ENCODE data around the gene CLDN5. TPM values are rescaled to one million over a fixed set of nuclear protein-coding genes. Genes with fewer than 3 reads are reported as not detected.

CLDN5 gene
- total and polyA plus RNA-seq, 2 of the 8 experiments (the other 6 are each of a cell fraction or from before 2014, with no cell fraction given): 1.2 to 1.6 TPM

DNA sequence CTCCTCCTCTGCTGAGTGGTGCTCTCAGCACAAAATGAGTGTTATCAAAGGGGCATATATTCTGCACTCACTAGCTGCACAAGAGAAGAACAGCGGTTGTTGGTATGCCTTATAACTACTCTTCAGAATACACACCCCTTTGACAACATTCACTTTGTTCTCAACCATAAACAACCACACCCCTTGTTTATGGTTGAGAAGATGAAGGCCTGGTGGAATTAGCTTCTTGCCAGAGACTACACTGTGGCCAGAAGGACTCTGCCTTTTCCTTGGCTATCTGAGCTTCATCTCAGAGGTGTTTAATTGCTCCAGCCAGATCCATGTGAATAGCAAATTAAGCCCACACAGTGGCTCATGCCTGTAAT, 45.0 kb upstream of the CLDN5 start:
- no peak overlapping the region for H2AFZ ChIP-seq (ENCODE audit: low read length)
- peaks cover 7% of the 10 kb centered on the region; the same call in 1 of the 2 replicates for H3K23me2 ChIP-seq (ENCODE audit: low read depth, low read length)
- H2BK15ac ChIP-seq (ENCODE audit: low read length): no peak overlapping the region
- H3K4me3 ChIP-seq (ENCODE audit: extremely low read depth in 1 of 4, insufficient read depth in 2 of 4, low read depth in 3 of 4, low read length in 4 of 4): no peak overlapping the region
- H3K27me3 ChIP-seq (replicated peaks in 1 of 4; ENCODE audit: control insufficient read depth in 3 of 4, extremely low read depth in 1 of 4, insufficient read depth in 3 of 4, low read length in 3 of 4): no peaks in the 10 kb centered on the region; a peak in 2 of 7 replicates
- DNase-seq (ENCODE audit: low read depth in 1 of 2, low spot score in 2 of 2) (no peak), FAIRE-seq (no peak)
- no peak overlapping the region for H3K56ac ChIP-seq (replicated peaks; ENCODE audit: insufficient read length, low read depth, low read length)
- ChIA-PET POLR2A (ENCODE audit: partially characterized antibody) (interaction anchor here (1.1 to 1.2 kb wide), 2 partner anchors 22 to 90 kb away, joined by 3 read pairs; partner anchors contain the start of genes CDC45 and UFD1), CTCF (ENCODE audit: partially characterized antibody) (interaction anchor here (1.0 to 2.6 kb wide), 5 partner anchors 10 to 63 kb away, joined by 3 to 14 read pairs (median 6); no protein-coding TSS in a partner anchor)
- H4K8ac ChIP-seq (ENCODE audit: extremely low read depth, insufficient read depth, low read length): no peak overlapping the region; the same call in 1 of the 2 replicates
- H3K14ac ChIP-seq (ENCODE audit: insufficient read length): no peak overlapping the region
- H2BK20ac ChIP-seq (ENCODE audit: low read length): no peak overlapping the region
- no peak overlapping the region for H2AK5ac ChIP-seq (ENCODE audit: low read depth, low read length)
- H4K5ac ChIP-seq (ENCODE audit: insufficient read length, low read depth, low read length): no peak overlapping the region
- H2BK5ac ChIP-seq (ENCODE audit: low read depth, low read length): no peak overlapping the region
- no peak overlapping the region for H2BK12ac ChIP-seq (ENCODE audit: low read depth, low read length)
- H3K9ac ChIP-seq (replicated peaks in 1 of 4; ENCODE audit: extremely low read depth in 1 of 4, low read depth in 3 of 4, low read length in 3 of 4): no peak overlapping the region
- no peaks in the 10 kb centered on the region for H4K20me1 ChIP-seq (replicated peaks in 1 of 2; ENCODE audit: control insufficient read depth in 1 of 2, insufficient read depth in 2 of 2, low read length in 2 of 2)
- peaks cover 0 to 3% (median 0%) of the 10 kb centered on the region in 4 experiments; a peak in 2 of 7 replicates for H3K4me1 ChIP-seq (replicated peaks in 1 of 4; ENCODE audit: control insufficient read depth in 3 of 4, insufficient read depth in 4 of 4, low read length in 3 of 4)
- no peak overlapping the region for H2BK120ac ChIP-seq (replicated peaks; ENCODE audit: low read depth, low read length)
- H3K18ac ChIP-seq (ENCODE audit: extremely low read depth, low read length): no peak overlapping the region
- WGBS, 2 experiments (ENCODE audit: extremely low coverage in 1 of 2, insufficient coverage in 1 of 2, insufficient read length in 1 of 2, insufficient replicate concordance in 2 of 2, low coverage in 1 of 2, low lambda C conversion rate in 2 of 2, missing lambda C conversion rate in 1 of 2): 90% methylated on average over 1 of the region's 1 CpG; no CpG with 5 or more reads in 1 of the 2 experiments
- H3K23ac ChIP-seq (ENCODE audit: insufficient read length): no peak overlapping the region
- H3K79me2 ChIP-seq (ENCODE audit: control insufficient read depth in 1 of 2, insufficient read depth in 2 of 2, low read length in 2 of 2): no peaks in the 10 kb centered on the region
- no peaks in the 10 kb centered on the region for H3K36me3 ChIP-seq (ENCODE audit: control insufficient read depth in 2 of 4, insufficient read depth in 4 of 4, low read length in 3 of 4)
- H4K91ac ChIP-seq (replicated peaks; ENCODE audit: insufficient read length, low read length): no peak overlapping the region
- H3K9me3 ChIP-seq (ENCODE audit: insufficient read depth in 2 of 2, low read depth in 1 of 2, low read length in 1 of 2): no peaks in the 10 kb centered on the region
- H3K27ac ChIP-seq (ENCODE audit: low read depth, low read length): no peak overlapping the region
- no peak overlapping the region for H3K4me2 ChIP-seq (ENCODE audit: insufficient read depth in 1 of 2, low read depth in 2 of 2, low read length in 2 of 2)
- H3K79me1 ChIP-seq (ENCODE audit: low read depth, low read length): no peaks in the 10 kb centered on the region
- no peak overlapping the region for H3K4ac ChIP-seq (replicated peaks; ENCODE audit: insufficient read length, low read depth, low read length)
- TF ChIP-seq GABPA (IDR thresholded peaks at IDR 0.05; ENCODE audit: borderline replicate concordance, insufficient read depth, low read length) (no peak), CHD1 (IDR thresholded peaks at IDR 0.05; ENCODE audit: low read depth, low read length) (no peak), SP1 (IDR thresholded peaks at IDR 0.05; ENCODE audit: low read depth, low read length) (no peak), CBX5 (IDR thresholded peaks at IDR 0.05; ENCODE audit: low read depth, low read length) (no peak), TCF12 (IDR thresholded peaks at IDR 0.05; ENCODE audit: low read depth, low read length) (no peak), CBX8 (IDR thresholded peaks at IDR 0.05; ENCODE audit: borderline replicate concordance, low read depth, low read length) (no peak), BRCA1 (IDR thresholded peaks at IDR 0.05; ENCODE audit: low read depth, low read length) (no peak), YY1 (IDR thresholded peaks at IDR 0.05; ENCODE audit: low read depth, low read length) (no peak), BACH1 (IDR thresholded peaks at IDR 0.05; ENCODE audit: low read length) (no peak), RXRA (IDR thresholded peaks at IDR 0.05; ENCODE audit: insufficient read depth, low read depth, low read length) (no peak)
- TF ChIP-seq, protein P1, sequence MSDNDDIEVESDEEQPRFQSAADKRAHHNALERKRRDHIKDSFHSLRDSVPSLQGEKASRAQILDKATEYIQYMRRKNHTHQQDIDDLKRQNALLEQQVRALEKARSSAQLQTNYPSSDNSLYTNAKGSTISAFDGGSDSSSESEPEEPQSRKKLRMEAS (IDR thresholded peaks at IDR 0.05): no peak

Data from H1 (cell line).